Natural killer cell (primary cell): ENCODE data around the gene EIF4EBP2. TPM values are rescaled to one million over a fixed set of nuclear protein-coding genes. Genes with fewer than 3 reads are reported as not detected.

Experiments
- ATAC-seq, 3 donors: fragments of 150-1000 bp in 2 of 3; fragments of 200-7000 bp in 1 of 3; cut with Tn5 transposase; 1 replicate in 1 of 3; 2 replicates in 2 of 3; pipeline ENCODE4 v1.10.0; 2021; ENCODE audit warnings: mild to moderate bottlenecking in 2 of 3, moderate library complexity in 2 of 3
- DNase-seq, 2 donors: peaks; one replicate each; pipeline versions ENCODE4 v3.0.0 to v3.0.0-alpha.2; 2013 to 2021; ENCODE audit warnings: mixed read lengths in 1 of 2
- H3K27ac ChIP-seq: one replicate; pipeline ENCODE4 v1.5.1; 2013; ENCODE audit warnings: mild to moderate bottlenecking, low read length
- H3K27me3 ChIP-seq: one replicate; pipeline ENCODE4 v1.6.1; 2013; ENCODE audit warnings: low read length; ENCODE audit not compliant: control insufficient read depth, insufficient read depth
- H3K36me3 ChIP-seq: one replicate; pipeline ENCODE4 v1.6.1; 2013; ENCODE audit warnings: low read length; ENCODE audit not compliant: control insufficient read depth, insufficient read depth
- H3K4me1 ChIP-seq: one replicate; pipeline ENCODE4 v1.6.1; 2013; ENCODE audit warnings: low read length; ENCODE audit not compliant: control insufficient read depth, insufficient read depth
- H3K4me3 ChIP-seq: one replicate; pipeline ENCODE4 v1.5.1; 2013; ENCODE audit warnings: low read length
- H3K9me3 ChIP-seq: one replicate; pipeline ENCODE4 v1.6.1; 2013; ENCODE audit warnings: low read length; ENCODE audit not compliant: control insufficient read depth, insufficient read depth
- H3K27ac Mint-ChIP-seq, 2 donors: one replicate each; pipeline ENCODE4 v1.8.0; 2022; ENCODE audit warnings: mild to moderate bottlenecking in 2 of 2, mixed read lengths in 2 of 2, moderate library complexity in 1 of 2
- H3K27me3 Mint-ChIP-seq, 2 donors: one replicate each; pipeline ENCODE4 v1.8.0; 2022; ENCODE audit warnings: low read depth in 2 of 2, mixed read lengths in 2 of 2
- H3K36me3 Mint-ChIP-seq: one replicate; pipeline ENCODE4 v1.8.0; 2022; ENCODE audit warnings: mixed read lengths
- H3K4me1 Mint-ChIP-seq, 2 donors: one replicate each; pipeline ENCODE4 v1.8.0; 2022; ENCODE audit warnings: mixed read lengths in 2 of 2
- H3K4me3 Mint-ChIP-seq: one replicate; pipeline ENCODE4 v1.8.0; 2022; ENCODE audit warnings: mild to moderate bottlenecking, moderate library complexity, mixed read lengths
- H3K9me3 Mint-ChIP-seq, 2 donors: one replicate each; pipeline ENCODE4 v1.8.0; 2022; ENCODE audit warnings: mixed read lengths in 2 of 2
- WGBS: methylation state at CpG from one replicate; pipeline ENCODE4 v1.1.7; 2013; ENCODE audit warnings: missing lambda C conversion rate; ENCODE audit not compliant: insufficient coverage; 5-methylcytosine and 5-hydroxymethylcytosine counted together
- intact Hi-C: fragments of 100-400 bp; cut with micrococcal nuclease; formaldehyde crosslinking; loops from one replicate; pipeline ENCODE4 v1.14.2; 2022
- total RNA-seq, 4 donors: library from RNA; stranded (reverse); fragments of 120-200 nt in 1 of 4; gene quantifications; one replicate each; pipeline versions ENCODE4 v1.2.3 to v1.2.4, GENCODE V29; 2013 to 2022
- TF ChIP-seq, protein P1 (sequence below): fragments of 200-600 bp; IDR thresholded peaks from one replicate; pipeline ENCODE4 v1.8.0; 2022; ENCODE audit warnings: antibody characterized with exemption

The EIF4EBP2 gene
- total RNA-seq, 3 donors from 2014 or later (not counting 1 experiment from before 2014, with no cell fraction given), result 60.6 to 71.6 (median 71.1) TPM

DNA sequence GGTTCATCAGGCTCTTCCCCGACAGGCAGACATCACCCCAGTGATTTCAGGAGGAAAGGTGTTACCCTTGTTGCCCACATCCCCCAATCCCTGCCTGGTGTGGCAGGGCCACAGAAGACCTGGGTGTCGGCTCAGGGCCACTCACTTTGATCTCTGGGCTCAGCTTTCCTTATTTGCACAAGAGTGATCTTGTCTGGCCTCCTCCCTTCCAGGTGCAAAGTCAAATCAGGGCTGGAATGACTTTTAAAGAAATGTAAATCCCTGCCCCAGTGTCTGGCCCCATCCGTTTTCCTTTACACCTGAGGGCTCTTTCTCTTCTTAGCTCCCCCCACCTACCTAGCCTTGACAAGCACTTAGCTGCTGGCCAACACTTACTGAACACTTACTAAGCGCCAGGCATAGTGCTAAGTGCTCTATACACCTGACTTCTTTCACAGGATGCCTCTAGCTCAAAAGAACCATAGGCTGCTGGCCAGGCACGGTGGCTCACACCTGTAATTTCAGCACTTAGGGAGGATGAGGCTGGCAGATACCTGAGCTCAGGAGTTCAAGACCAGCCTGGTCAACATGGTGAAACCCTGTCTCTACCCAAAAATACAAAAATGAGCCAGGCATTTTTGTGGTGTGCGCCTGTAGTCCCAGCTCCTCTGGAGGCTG, 38.5 kb downstream of the EIF4EBP2 start:
- H3K4me1 Mint-ChIP-seq, result peaks cover 7 to 17% of the 10 kb centered on the region in 2 donors
- TF ChIP-seq, protein P1, sequence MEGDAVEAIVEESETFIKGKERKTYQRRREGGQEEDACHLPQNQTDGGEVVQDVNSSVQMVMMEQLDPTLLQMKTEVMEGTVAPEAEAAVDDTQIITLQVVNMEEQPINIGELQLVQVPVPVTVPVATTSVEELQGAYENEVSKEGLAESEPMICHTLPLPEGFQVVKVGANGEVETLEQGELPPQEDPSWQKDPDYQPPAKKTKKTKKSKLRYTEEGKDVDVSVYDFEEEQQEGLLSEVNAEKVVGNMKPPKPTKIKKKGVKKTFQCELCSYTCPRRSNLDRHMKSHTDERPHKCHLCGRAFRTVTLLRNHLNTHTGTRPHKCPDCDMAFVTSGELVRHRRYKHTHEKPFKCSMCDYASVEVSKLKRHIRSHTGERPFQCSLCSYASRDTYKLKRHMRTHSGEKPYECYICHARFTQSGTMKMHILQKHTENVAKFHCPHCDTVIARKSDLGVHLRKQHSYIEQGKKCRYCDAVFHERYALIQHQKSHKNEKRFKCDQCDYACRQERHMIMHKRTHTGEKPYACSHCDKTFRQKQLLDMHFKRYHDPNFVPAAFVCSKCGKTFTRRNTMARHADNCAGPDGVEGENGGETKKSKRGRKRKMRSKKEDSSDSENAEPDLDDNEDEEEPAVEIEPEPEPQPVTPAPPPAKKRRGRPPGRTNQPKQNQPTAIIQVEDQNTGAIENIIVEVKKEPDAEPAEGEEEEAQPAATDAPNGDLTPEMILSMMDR, result no peak
- H3K9me3 Mint-ChIP-seq, result no peaks in the 10 kb centered on the region
- Histone ChIP-seq H3K4me1 (peaks cover 14% of the 10 kb centered on the region), H3K9me3 (no peaks in the 10 kb centered on the region), H3K36me3 (no peaks in the 10 kb centered on the region), H3K4me3 (no peak overlapping the region), H3K27ac (no peak overlapping the region), H3K27me3 (peaks cover 27% of the 10 kb centered on the region)
- ATAC-seq (no peak), DNase-seq (no peak)
- intact Hi-C loops, result no loop called here
- H3K4me3 Mint-ChIP-seq, result no peak overlapping the region
- no peak overlapping the region for H3K27ac Mint-ChIP-seq
- peaks cover 25 to 29% of the 10 kb centered on the region in 2 donors for H3K27me3 Mint-ChIP-seq
- H3K36me3 Mint-ChIP-seq, result no peaks in the 10 kb centered on the region
- WGBS, result 89% methylated on average over 6 of the region's 6 CpGs

DNA sequence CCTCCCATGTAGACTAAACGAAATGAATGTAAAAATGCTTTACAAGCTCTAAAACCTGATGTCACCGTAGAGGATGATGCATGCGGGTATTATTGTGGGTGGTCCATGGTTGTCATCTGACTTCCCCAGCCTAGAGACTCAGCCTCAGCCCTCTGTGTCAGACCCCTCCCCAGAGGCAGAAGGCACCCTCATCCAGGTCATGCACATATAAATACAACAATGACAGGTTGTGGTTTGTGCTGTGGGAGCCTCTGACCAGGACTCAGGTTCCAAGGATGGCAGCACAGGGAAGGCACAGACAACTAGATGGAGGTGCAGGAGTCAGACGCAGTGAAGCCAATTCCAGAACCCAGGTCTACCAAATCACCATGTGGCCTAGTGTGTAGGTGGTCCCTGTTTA, 40.8 kb downstream of the EIF4EBP2 start:
- no peak for ATAC-seq
- no peak overlapping the region for H3K4me3 ChIP-seq
- H3K27me3 ChIP-seq, result peaks cover 25% of the 10 kb centered on the region
- H3K27me3 Mint-ChIP-seq, result peaks cover 19 to 22% of the 10 kb centered on the region in 2 donors
- intact Hi-C loops, result no loop called here
- peaks cover 7 to 17% of the 10 kb centered on the region in 2 donors for H3K4me1 Mint-ChIP-seq
- no peaks in the 10 kb centered on the region for H3K9me3 Mint-ChIP-seq
- no peaks in the 10 kb centered on the region for H3K9me3 ChIP-seq
- no peaks in the 10 kb centered on the region for H3K36me3 Mint-ChIP-seq
- 94% methylated on average over 2 of the region's 4 CpGs for WGBS
- peaks cover 14% of the 10 kb centered on the region for H3K4me1 ChIP-seq
- no peak overlapping the region for H3K27ac ChIP-seq
- H3K4me3 Mint-ChIP-seq, result no peak overlapping the region
- TF ChIP-seq, protein P1, result no peak
- DNase-seq, result no peak
- no peak overlapping the region for H3K27ac Mint-ChIP-seq
- no peaks in the 10 kb centered on the region for H3K36me3 ChIP-seq

DNA sequence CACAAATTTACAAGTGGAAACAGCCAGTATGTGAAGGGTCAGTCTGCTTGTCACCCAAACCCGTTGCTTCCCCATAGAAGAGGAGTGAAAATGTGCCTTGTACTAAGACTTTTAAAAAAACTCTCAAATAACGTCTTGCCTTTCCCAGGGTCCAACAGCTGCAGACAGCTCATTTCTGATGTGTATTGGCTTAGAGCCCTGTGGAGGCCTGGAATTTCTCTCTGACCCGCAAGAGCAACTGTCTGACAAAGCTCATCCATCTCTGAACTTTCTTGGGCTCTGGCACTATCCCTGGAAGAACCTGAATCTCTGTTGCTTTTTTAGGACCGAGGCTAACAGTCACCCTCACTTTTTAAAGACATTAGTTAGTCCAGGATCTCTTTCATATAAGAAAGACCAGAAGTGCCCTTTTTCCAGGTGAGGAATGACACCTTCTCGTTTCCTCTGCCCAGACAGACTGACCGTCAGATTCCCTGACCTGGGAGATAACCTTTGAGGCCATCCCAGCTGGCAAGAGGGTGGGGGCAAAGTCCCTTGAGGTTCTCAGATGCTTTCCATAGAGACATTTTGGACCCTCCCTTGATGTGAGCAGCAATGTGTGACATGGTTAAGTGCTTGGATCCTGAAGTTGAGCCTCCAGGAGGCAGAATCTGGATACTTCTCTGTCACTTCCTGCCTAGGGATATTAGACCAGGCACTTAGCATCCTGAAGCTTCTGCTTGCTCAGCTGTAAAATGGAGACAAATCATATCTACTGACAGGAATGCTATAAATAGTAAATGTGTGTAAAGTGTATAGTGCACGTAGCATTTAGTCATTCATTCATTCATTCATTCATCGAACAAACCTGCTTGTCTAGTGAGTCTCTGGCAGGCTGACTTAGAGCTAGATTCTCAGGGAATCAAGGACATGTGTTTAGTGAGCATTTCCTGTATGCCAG, 42.0 kb downstream of the EIF4EBP2 start:
- Mint-ChIP-seq H3K36me3 (no peaks in the 10 kb centered on the region), H3K4me1 (peaks cover 1 to 11% of the 10 kb centered on the region in 2 donors), H3K4me3 (no peak overlapping the region), H3K27ac (no peak overlapping the region), H3K9me3 (no peaks in the 10 kb centered on the region), H3K27me3 (peaks cover 11 to 14% of the 10 kb centered on the region in 2 donors)
- Histone ChIP-seq H3K27ac (no peak overlapping the region), H3K9me3 (no peaks in the 10 kb centered on the region), H3K36me3 (no peaks in the 10 kb centered on the region), H3K4me1 (peaks cover 9% of the 10 kb centered on the region), H3K27me3 (peaks cover 19% of the 10 kb centered on the region), H3K4me3 (no peak overlapping the region)
- TF ChIP-seq, protein P1, result no peak
- intact Hi-C loops, result no loop called here
- DNase-seq (no peak), ATAC-seq (no peak)
- WGBS, result 79% methylated on average over 7 of the region's 8 CpGs
